NOMO-1 treated with DMSO at 0.1 percent for 48 hours (cell line): ENCODE data around the gene HSPB2.

Experiments used
- DNase-seq: peaks from one replicate; lab custom pipeline; 2025; ENCODE audit not compliant: unreplicated experiment; lab: John Stamatoyannopoulos, UW

The HSPB2 gene

GRCh38 chr11:111937461-111937769, 24.9 kb downstream of the HSPB2 start:
- no peak for DNase-seq

GRCh38 chr11:111937844-111938243, 25.3 kb downstream of the HSPB2 start:
- no peak for DNase-seq

GRCh38 chr11:111938687-111939160, 26.2 kb downstream of the HSPB2 start:
- DNase-seq, result peak; percentile 92

- no peak for DNase-seq
Measured at GRCh38 chr11:111939836-111940604, 27.5 kb downstream of the HSPB2 start.

GRCh38 chr11:111941963-111942362, 29.4 kb downstream of the HSPB2 start:
- DNase-seq, result no peak

- DNase-seq, result no peak
Measured at GRCh38 chr11:111942829-111943228, 30.3 kb downstream of the HSPB2 start.

GRCh38 chr11:111944139-111944538, 31.6 kb downstream of the HSPB2 start:
- no peak for DNase-seq

GRCh38 chr11:111944651-111945051, 32.1 kb downstream of the HSPB2 start:
- DNase-seq, result peak; percentile 30

- DNase-seq, result no peak
Measured at GRCh38 chr11:111945198-111945597, 32.7 kb downstream of the HSPB2 start.

GRCh38 chr11:111946499-111946898, 34.0 kb downstream of the HSPB2 start:
- no peak for DNase-seq

- DNase-seq, result peak; percentile 60
Measured at GRCh38 chr11:111947143-111947542, 34.6 kb downstream of the HSPB2 start.

GRCh38 chr11:111949519-111950426, 37.2 kb downstream of the HSPB2 start:
- DNase-seq, result peak; percentile 73

GRCh38 chr11:111951565-111951964, 39.0 kb downstream of the HSPB2 start:
- no peak for DNase-seq

- DNase-seq, result no peak
Measured at GRCh38 chr11:111954154-111954553, 41.6 kb downstream of the HSPB2 start.

- no peak for DNase-seq
Measured at GRCh38 chr11:111957663-111958444, 45.3 kb downstream of the HSPB2 start.

- DNase-seq, result peak; percentile 9
Measured at GRCh38 chr11:111960916-111961315, 48.4 kb downstream of the HSPB2 start.

GRCh38 chr11:111961389-111962300, 49.1 kb downstream of the HSPB2 start:
- DNase-seq, result no peak
